GM21447 (cell line): ENCODE data around the gene IL18RAP.

Experiments used
- ATAC-seq: cut with Tn5 transposase; IDR thresholded peaks from one replicate; pipeline ENCODE4 v1.9.1; 2021; ENCODE audit not compliant: unreplicated experiment

Gene IL18RAP

DNA sequence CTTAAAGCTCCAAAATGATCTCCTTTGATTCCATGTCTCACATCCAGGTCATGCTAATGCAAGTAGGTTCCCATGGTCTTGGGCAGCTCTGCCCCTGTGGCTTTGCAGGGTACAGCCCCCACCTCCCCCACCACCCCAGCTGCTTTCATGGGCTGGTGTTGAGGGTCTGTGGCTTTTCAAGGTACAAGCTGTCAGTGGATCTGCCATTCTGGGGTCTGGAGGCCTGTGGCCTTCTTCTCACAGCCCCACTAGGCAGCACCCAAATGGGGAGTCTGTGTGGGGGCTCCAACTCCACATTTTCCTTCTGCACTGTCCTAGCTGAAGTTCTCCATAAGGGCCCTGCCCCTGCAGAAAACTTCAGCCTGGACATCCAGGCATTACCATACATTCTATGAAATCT, 69.0 kb downstream of the IL18RAP start:
- ATAC-seq: no peak

DNA sequence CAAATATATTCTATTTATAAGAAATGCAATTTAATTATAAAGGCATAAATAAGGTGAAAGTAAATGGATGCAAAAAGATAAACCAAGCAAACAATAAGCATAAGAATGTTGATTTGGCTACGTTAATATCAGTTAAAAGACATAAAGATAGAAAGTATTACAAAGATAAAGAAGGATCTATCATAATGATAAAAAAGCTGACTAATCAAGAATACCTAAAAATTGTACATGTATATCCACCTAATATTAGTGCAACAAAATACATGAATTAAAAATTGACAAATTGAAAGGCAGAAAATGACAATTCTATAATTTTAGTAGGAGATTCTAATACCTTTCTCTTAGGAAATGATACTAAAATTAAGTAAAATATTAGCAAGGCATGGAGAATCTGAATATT, 71.6 kb downstream of the IL18RAP start:
- no peak for ATAC-seq

DNA sequence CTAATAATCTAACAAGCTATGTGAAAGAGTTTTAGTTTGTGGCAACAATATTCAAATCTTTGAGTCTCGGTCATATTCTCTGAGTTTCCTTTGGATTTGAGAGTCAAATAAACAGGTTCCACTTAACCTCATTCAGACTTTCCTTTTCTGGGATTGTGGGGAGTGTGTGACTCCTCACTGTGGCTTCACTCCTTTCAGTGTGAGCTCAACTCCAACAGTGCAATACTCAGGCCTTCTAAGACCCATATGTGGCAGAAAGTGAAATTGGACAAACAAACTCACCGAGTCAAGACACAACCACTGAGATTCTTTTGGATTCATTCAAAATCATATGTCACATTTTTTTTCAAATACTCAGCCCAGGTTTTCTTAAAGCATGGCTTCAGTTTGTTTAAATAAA, 75.5 kb downstream of the IL18RAP start:
- no peak for ATAC-seq

- no peak for ATAC-seq
Measured at GRCh38 chr2:102499558-102499957, 76.6 kb downstream of the IL18RAP start.
